ENCODE results near the gene CCDC175. TPM values are rescaled to one million over a fixed set of nuclear protein-coding genes. Genes with fewer than 3 reads are reported as not detected.

Gene CCDC175
- total RNA-seq, 4 donors from 2014 or later = 0.27 to 0.95 TPM; not detected in 2

DNA sequence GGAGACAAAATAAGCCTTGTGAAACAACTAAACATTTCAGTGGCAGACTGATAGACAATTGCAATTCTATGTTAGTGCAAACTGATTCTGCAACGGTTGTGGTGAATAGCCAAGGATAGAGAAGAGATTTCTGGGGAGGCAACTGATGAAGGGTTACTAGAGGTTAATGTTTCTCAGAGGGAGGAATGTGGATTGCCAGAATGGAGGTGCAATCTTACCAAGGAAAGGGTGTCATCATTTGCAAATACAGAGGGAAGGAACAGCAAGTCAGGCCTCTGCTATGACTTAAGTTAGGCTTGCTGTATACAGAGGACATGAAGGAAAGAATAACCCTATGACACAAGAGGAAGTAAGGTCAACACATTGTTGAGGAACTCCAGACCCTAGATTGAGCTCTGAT is 35.8 kb downstream of the CCDC175 start:
- 25 to 38% methylated on average over 1 of the region's 1 CpG for WGBS, 2 donors (ENCODE audit: low coverage in 1 of 2)
- no peaks in the 10 kb centered on the region for H3K36me3 ChIP-seq
- no peak for DNase-seq
- in situ Hi-C loops (cut with MboI; ENCODE audit: low pct_ligation_motif_present in 1 of 4, low pct_unique_long_range_greater_than_20kb in 1 of 4, low sequenced_read_pairs in 3 of 4) (no loop called here), intact Hi-C loops (cut with DNase I; ENCODE audit: low total_unique reads) (no loop called here)
- TF ChIP-seq POLR2A (IDR thresholded peaks at IDR 0.05) = no peak
- TF ChIP-seq POLR2AphosphoS5 (IDR thresholded peaks at IDR 0.05) = no peak
- TF ChIP-seq, protein P1, sequence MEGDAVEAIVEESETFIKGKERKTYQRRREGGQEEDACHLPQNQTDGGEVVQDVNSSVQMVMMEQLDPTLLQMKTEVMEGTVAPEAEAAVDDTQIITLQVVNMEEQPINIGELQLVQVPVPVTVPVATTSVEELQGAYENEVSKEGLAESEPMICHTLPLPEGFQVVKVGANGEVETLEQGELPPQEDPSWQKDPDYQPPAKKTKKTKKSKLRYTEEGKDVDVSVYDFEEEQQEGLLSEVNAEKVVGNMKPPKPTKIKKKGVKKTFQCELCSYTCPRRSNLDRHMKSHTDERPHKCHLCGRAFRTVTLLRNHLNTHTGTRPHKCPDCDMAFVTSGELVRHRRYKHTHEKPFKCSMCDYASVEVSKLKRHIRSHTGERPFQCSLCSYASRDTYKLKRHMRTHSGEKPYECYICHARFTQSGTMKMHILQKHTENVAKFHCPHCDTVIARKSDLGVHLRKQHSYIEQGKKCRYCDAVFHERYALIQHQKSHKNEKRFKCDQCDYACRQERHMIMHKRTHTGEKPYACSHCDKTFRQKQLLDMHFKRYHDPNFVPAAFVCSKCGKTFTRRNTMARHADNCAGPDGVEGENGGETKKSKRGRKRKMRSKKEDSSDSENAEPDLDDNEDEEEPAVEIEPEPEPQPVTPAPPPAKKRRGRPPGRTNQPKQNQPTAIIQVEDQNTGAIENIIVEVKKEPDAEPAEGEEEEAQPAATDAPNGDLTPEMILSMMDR (IDR thresholded peaks at IDR 0.05) = no peak
- TF ChIP-seq EP300 (IDR thresholded peaks at IDR 0.05; ENCODE audit: low read depth) = no peak
- no peaks in the 10 kb centered on the region for H3K27me3 ChIP-seq
- no peak overlapping the region for H3K27ac ChIP-seq
- H3K4me1 ChIP-seq = no peaks in the 10 kb centered on the region
- no peaks in the 10 kb centered on the region for H3K9me3 ChIP-seq
- H3K4me3 ChIP-seq = no peak overlapping the region

DNA sequence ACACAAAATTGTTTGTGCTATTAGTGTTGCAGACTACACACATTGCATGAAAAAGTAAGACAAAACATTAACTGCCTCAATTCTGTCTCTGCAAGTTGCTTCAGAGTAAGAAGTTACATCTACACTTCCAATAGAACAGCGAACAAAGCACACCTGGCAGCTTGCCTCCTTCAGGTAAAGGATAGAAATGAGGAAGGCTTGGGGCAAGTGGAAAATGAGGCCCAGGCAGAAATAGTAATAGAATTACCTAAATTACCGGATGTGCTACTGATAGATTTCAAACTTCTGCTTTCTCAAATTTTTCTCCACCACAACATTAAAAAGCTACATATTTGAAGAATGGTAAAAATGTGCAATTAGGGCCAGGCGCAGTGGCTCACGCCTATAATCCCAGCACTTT is 37.7 kb downstream of the CCDC175 start:
- TF ChIP-seq POLR2AphosphoS5 (IDR thresholded peaks at IDR 0.05) = no peak
- TF ChIP-seq, protein P1 (IDR thresholded peaks at IDR 0.05) = no peak
- TF ChIP-seq EP300 (IDR thresholded peaks at IDR 0.05; ENCODE audit: low read depth) = no peak
- TF ChIP-seq POLR2A (IDR thresholded peaks at IDR 0.05) = no peak
- WGBS, 2 donors (ENCODE audit: low coverage in 1 of 2) = 68 to 84% methylated on average over 2 to 4 of the region's 4 CpGs
- no peak for DNase-seq
- in situ Hi-C loops (cut with MboI; ENCODE audit: low pct_ligation_motif_present in 1 of 4, low pct_unique_long_range_greater_than_20kb in 1 of 4, low sequenced_read_pairs in 3 of 4) (no loop called here), intact Hi-C loops (cut with DNase I; ENCODE audit: low total_unique reads) (no loop called here)
- H3K36me3 ChIP-seq = no peaks in the 10 kb centered on the region
- H3K27ac ChIP-seq = no peak overlapping the region
- H3K4me3 ChIP-seq = no peak overlapping the region
- no peaks in the 10 kb centered on the region for H3K4me1 ChIP-seq
- H3K27me3 ChIP-seq = no peaks in the 10 kb centered on the region
- no peaks in the 10 kb centered on the region for H3K9me3 ChIP-seq

DNA sequence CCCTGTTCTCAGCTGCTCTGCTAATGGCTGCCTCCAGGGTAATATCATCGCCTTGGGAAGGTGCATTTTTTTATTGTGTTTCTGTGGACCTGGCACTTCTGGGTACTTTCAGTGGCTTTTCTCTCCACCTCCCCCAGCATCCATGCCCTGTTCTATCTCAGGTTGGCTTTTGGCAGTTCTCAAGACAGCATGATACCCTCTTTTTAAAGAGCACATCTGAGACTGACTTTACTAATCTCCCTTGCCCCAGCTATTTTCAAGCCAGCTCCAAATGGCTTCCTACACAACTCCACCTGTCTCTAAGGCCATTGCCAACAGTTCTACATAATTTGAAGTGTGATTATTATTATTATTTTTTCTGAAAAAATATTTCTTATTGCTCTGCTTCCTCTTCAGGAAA is 39.1 kb downstream of the CCDC175 start:
- Histone ChIP-seq H3K4me3 (no peak overlapping the region), H3K9me3 (no peaks in the 10 kb centered on the region), H3K4me1 (no peaks in the 10 kb centered on the region), H3K36me3 (no peaks in the 10 kb centered on the region), H3K27ac (no peak overlapping the region), H3K27me3 (no peaks in the 10 kb centered on the region)
- DNase-seq = no peak
- WGBS, 2 donors (ENCODE audit: low coverage in 1 of 2) = 84% methylated on average over 1 of the region's 1 CpG; no CpG with 5 or more reads in 1 of the 2 donors
- no peak for TF ChIP-seq POLR2AphosphoS5 (IDR thresholded peaks at IDR 0.05)
- no peak for TF ChIP-seq EP300 (IDR thresholded peaks at IDR 0.05; ENCODE audit: low read depth)
- TF ChIP-seq, protein P1 (IDR thresholded peaks at IDR 0.05) = no peak
- no peak for TF ChIP-seq POLR2A (IDR thresholded peaks at IDR 0.05)
- in situ Hi-C loops (cut with MboI; ENCODE audit: low pct_ligation_motif_present in 1 of 4, low pct_unique_long_range_greater_than_20kb in 1 of 4, low sequenced_read_pairs in 3 of 4) = no loop called here
- intact Hi-C loops (cut with DNase I; ENCODE audit: low total_unique reads) = no loop called here

DNA sequence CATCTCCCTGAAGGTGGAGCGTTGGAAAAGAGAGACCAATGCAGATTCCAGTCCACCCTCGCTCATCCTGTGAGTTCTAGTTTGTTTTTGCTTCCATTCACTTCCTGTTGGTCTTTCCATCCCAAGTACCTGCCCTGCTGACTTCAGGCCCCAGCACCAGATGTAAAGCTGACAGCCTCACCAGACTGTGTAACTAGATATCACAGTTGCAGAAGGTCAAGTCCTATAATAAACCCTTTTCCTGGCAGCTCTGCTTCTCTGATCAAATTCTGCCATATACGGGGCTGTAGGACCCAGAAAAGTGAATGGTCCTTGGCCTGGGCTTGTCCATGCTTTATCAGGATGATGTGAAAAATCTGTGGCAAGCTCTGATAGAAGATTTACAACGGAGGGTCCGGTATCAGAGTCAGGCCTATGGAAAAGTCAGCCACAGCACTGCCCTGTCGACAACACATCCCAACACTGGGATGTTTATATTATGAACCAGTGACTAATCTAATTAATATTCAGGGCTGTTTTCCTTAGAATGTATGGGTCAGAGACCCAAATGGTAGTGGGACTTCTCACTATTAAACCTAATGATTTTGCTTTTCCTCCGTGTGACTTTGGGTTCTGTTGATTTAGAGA is 42.1 kb downstream of the CCDC175 start:
- Histone ChIP-seq H3K36me3 (no peaks in the 10 kb centered on the region), H3K9me3 (no peaks in the 10 kb centered on the region), H3K4me3 (no peak overlapping the region), H3K27ac (no peak overlapping the region), H3K27me3 (no peaks in the 10 kb centered on the region), H3K4me1 (no peaks in the 10 kb centered on the region)
- in situ Hi-C loops (cut with MboI; ENCODE audit: low pct_ligation_motif_present in 1 of 4, low pct_unique_long_range_greater_than_20kb in 1 of 4, low sequenced_read_pairs in 3 of 4) = no loop called here
- DNase-seq = no peak
- TF ChIP-seq, protein P1 (IDR thresholded peaks at IDR 0.05) = no peak
- TF ChIP-seq POLR2A (IDR thresholded peaks at IDR 0.05) = no peak
- TF ChIP-seq POLR2AphosphoS5 (IDR thresholded peaks at IDR 0.05) = no peak
- TF ChIP-seq EP300 (IDR thresholded peaks at IDR 0.05; ENCODE audit: low read depth) = no peak
- intact Hi-C loops (cut with DNase I; ENCODE audit: low total_unique reads) = no loop called here
- WGBS, 2 donors (ENCODE audit: low coverage in 1 of 2) = 72 to 77% methylated on average over 4 to 7 of the region's 7 CpGs
